ENCODE measurements around the gene NBPF20.
"Not testable (repeated sequence)": the region's sequence is repeated elsewhere in the genome, so short reads cannot be mapped to it uniquely, and the experiment has no call there.

The NBPF20 gene, protein sequence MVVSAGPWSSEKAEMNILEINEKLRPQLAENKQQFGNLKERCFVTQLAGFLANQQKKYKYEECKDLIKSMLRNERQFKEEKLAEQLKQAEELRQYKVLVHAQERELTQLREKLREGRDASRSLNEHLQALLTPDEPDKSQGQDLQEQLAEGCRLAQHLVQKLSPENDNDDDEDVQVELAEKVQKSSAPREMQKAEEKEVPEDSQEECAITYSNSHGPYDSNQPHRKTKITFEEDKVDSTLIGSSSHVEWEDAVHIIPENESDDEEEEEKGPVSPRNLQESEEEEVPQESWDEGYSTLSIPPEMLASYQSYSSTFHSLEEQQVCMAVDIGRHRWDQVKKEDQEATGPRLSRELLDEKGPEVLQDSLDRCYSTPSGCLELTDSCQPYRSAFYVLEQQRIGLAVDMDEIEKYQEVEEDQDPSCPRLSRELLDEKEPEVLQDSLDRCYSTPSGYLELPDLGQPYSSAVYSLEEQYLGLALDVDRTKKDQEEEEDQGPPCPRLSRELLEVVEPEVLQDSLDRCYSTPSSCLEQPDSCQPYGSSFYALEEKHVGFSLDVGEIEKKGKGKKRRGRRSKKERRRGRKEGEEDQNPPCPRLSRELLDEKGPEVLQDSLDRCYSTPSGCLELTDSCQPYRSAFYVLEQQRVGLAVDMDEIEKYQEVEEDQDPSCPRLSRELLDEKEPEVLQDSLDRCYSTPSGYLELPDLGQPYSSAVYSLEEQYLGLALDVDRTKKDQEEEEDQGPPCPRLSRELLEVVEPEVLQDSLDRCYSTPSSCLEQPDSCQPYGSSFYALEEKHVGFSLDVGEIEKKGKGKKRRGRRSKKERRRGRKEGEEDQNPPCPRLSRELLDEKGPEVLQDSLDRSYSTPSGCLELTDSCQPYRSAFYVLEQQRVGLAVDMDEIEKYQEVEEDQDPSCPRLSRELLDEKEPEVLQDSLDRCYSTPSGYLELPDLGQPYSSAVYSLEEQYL (N-terminal part only)

DNA sequence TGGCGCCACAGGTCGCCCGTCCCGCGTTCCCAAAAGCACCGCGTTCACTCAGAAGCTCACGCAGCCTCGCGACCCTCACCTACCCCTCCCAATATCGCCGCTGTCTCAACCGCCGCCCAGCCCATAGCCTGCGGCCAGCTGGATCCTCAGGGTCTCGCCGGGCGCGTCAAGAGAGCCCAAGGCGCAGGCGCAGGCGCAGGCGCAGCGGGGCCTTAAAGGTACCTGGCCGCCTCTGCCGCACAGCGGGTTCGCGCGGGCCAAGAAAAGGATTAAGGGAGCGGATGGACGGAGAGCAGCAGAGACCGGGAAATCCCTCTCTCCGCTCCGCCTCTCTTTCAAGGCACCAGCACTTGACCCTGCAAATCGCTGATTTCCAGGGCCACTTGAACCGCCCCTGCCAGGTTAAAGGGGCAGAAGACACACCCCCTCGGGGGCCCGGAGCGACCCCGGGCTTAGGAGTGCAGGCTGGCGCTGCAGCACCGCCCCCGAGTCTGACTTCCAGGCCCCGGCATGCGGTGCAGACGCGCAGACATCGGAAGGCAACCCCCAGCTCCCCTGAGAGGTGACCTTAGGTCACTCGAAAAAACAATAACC is at the start of gene NBPF20:
TSS of gene NBPF20 (minus strand) at position 168 of the 594 bp plus-strand sequence. CDS start 20,331 bp downstream, outside the sequence.
- peak; percentile 85 for DNase-seq (ENCODE audit: low read depth)

DNA sequence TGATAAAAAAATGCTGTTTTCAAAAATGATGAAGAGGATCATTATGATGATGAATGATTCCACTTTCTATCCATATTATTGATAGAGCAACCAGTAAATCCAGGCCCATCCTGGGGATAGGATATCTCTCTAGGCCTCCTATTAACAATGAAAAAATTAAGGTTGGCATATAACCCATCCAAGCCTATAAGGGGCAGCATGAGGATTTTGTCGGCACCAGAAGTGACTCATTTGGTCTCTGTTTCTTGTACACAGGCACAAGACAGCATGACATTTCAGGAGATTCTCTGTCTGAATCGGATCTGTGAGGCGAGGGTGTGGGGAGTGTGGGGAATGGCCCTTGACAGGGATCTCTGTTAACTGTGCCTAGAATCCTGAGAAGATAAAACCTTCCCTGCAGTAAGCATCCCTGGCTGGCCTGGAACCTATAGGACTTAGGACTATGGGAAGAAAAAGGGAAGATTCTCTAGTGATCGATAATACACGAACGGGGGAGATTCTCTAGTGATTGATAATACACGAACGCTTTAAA is 49.5 kb upstream of the NBPF20 start:
- DNase-seq (ENCODE audit: low read depth): not testable (repeated sequence)

DNA sequence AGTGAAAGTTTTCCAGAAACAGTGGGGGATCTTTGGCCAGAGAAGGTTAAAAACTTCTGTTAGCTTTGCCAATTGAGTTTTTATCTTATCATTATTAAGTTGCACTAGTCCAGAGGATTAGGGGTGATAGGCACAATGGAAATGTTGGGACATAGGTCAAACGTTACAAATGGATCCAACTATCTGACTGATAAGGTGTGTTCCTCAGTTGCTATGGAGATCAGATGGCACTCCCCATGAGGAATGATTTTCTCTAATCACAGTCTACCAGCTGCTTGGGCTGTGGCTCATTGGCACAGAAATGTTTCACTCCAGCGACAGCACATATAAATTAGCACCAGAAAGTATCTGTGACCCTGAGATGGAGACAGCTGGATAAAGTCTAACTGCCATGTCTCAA is 47.3 kb upstream of the NBPF20 start:
- DNase-seq (ENCODE audit: low read depth): not testable (repeated sequence)

DNA sequence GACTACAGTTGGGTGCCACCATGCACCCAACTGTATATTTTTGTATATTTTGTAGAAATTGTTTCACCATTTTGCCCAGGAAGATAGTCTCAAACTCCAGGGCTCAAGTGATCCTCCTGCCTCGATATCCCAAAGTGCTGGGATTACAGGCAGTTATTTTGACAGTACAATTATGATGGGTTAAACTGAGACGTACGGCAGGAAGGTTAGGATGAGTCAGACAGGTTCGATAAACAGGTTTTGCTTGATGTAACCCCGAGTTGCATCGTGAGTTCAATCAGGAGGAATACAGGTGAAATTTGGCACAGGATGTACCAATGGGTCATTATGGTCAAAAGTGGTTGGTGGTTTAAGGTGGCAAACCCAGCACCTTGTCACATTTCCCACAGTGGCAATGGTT is 46.0 kb upstream of the NBPF20 start:
- DNase-seq (ENCODE audit: low read depth): not testable (repeated sequence)

DNA sequence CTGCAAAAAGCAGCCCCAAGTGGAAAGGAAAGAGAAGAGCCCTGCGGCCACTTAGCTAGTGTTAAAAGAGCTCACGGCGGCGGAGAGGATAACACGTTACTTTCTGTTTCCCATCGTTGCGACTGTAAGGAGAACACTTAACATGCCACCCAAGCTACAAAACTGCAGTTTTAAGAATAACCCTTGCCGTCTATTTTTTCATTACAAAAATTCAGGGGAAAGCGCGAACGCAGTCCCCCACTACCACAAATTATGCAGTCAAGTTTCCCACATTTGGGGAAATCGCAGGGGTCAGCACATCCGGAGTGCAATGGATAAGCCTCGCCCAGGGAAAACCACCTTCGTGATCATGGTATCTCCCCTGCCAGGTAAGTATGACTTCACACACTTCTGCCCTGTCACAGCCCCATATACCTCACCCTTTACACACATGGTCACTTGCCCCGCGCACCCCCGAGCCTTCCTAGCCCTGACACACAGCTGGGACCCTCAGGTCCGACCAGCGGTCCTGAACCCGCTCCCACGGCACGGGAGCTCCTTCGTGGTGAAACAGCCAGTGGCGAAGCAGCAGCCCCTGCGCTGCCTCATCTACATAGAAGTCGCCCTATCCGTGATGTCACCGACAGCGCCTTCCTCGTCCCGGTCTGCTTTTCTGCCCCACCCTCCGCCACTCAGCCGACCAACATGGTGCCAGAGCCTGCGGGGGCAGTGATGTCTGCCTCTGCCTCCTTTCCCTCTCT is 40.2 kb upstream of the NBPF20 start:
- DNase-seq (ENCODE audit: low read depth): peak; percentile 99

DNA sequence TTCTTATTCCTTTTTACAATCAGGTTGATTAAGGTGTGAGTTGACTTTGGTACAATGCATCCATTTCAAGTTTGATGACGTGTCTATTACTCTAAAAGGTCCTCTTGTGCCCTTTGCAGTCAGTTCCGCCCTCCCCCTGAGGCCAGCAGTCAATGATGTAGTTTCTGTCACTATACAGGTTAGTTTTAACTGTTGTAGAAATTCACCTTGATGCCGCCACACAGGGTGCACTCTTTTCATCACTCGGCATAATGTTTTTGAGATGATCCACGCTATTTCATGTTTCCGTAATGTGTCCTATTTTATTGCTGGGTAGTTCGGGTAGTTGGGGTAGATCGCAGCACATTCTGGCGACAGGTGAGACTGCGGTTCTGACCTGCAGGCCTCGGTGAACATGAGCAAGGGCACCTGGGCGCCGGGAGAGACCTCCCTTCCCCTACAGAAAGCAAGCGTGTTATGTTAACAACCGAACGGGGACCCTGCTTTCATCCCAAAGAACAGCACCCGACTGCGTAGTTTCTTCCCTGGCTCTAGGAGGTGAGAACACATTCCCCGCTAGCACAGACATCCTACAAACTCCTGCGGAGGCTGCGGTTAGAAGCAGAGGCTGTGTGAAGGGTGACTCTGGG is 39.4 kb upstream of the NBPF20 start:
- DNase-seq (ENCODE audit: low read depth): not testable (repeated sequence)

DNA sequence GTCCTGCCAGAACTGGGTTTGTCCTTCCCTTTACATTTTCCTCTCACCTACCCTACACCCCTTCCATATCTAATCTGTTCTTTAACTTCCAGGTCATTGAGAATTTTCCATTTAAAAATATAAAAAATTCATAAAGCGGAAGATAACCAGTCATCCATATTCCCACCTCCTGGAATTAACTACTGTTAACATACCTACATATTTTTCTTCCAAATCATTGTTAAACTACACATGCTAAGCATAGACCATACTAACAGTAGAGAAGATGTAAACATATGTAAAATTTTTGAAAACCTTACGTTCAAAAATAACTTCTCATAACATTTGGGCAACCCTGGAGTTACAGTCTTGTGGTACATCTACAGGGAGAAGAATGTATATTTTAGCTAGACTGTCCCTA is 38.6 kb upstream of the NBPF20 start:
- DNase-seq (ENCODE audit: low read depth): peak; percentile 63

DNA sequence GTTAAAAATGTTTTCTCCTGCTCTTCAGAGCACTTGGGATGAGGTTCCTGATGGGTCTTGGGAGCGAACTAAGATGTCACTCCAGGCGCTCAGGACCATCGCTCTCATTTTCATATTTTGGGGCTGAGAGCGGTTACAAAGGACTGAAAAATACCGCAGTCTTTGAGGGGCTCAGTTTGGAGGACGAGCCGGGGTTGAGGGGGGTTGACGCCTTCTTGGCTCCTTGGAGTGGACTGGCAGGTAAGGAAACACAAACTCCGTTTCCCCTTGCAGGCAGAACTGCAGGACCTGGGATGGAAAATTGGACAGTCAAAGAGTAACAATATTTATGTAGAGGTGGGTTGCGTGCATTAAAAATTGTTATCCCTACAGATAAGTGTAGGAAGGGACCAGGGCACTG is 35.3 kb upstream of the NBPF20 start:
- not testable (repeated sequence) for DNase-seq (ENCODE audit: low read depth)

DNA sequence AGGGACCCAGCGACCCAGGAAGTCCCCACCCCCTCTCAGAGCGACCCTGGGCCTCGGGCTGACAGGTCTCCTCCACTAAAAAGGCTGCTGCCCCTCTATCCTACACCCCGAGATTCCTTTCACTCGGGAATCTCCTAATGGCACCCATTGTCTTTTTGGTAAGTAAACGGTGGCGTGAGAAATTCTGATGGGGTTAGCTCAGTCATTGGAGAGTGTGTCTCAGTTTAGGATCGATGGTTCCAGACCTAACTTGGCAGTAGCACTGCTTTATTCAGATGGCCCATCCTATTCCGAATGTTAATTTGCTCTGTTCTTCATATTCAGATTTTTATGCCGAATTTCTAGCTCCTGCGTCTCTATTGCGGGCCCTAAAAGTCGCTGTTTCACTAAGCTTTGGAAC is 34.6 kb upstream of the NBPF20 start:
- DNase-seq (ENCODE audit: low read depth): not testable (repeated sequence)

DNA sequence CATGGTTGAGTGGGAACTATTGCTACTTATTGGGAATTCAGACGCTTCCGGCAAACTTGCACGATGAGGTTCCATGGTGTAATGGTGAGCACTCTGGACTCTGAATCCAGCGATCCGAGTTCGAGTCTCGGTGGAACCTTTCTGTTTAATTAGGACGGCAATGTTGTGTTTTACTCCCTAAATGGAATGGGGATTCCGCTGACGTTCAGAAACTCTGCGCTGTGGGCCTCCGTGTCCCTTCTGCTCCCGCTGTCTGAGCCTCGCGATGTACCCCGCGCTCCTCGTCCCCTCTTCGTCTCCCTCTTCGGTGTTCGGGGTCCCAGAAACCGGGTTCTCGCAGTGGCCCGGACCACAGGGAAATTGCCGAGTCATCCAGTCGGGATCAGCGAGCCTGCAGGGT is 34.2 kb upstream of the NBPF20 start:
- not testable (repeated sequence) for DNase-seq (ENCODE audit: low read depth)

DNA sequence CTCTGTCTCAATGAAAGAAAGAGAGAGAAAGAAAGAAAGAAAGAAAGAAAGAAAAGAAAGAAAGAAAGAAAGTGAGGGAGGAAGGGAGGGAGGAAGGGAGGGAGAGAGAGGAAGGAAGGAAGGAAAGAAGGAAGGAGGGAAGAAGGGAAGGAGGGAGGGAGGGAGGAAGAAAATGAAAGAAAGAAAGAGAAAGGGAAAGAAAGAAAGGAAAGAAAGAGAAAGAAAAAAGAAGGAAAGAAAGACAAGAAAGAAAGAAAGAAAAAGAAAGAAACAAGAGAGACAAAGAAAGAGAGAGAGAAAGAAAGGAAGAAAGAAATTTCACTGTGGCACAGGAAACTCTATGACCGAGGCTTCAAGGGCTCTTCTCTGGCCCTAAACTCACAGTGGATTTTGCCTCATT is 33.7 kb upstream of the NBPF20 start:
- not testable (repeated sequence) for DNase-seq (ENCODE audit: low read depth)

DNA sequence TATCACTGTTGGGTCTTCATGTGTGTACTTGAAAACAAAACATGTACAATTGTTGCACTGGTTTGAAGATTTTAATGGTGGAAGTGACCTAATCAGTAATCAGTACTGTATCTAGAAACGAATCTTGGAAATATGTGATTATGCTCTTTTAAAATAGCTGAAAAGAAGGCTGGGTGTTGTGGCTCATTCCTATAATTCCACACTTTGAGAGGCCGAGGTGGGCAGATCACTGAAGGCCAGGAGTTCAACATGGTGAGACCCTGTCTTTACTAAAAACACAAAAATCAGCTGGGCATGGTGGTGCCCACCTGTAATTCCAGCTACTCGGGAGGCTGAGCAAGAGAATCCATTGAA is 29.4 kb upstream of the NBPF20 start:
- DNase-seq (ENCODE audit: low read depth): not testable (repeated sequence)

DNA sequence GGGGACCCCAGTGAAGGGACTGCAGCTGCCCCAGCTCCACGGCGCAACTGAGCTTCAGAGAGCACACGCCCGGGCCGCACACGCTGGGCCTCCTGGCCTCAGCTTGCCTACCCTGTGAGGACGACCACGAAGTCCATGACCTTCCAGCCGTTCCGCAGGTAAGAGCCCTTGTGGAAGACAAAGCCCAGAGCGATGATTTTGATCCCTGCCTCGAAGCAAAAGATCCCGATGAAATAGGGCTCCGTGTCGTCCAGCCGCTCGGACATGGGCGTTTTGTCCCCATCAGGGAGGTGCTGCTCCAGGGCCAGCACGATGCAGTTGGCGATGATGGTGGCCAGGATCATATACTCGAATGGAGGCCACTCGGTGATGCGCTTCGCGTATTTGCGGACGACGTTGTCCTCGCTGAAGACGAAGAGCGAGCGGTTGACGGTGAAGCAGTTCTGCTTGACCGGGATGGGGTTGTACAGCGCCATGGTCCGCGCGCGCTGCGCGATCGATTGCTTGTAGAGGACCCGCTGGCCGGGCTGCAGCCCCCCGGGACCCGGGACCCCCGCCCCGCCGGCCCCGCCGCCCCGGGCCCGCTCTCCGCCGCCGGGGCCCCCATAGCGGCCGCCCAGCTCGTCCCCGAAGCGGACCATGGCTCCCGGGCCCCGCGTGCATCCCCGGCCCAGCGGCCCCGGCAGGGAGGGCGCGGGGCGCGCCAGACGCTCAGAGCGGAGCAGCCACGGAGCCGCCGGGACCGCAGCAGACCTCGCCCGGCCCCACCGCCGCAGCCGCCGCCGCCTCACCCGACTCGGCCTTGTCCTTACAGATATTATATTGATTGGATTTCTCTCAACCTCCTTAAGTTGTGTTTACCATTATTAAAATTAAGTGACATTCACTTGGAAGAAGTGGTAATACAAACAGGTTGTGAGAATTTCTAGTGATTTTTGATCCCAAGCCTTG is 28.7 kb upstream of the NBPF20 start:
- DNase-seq (ENCODE audit: low read depth): not testable (repeated sequence)

DNA sequence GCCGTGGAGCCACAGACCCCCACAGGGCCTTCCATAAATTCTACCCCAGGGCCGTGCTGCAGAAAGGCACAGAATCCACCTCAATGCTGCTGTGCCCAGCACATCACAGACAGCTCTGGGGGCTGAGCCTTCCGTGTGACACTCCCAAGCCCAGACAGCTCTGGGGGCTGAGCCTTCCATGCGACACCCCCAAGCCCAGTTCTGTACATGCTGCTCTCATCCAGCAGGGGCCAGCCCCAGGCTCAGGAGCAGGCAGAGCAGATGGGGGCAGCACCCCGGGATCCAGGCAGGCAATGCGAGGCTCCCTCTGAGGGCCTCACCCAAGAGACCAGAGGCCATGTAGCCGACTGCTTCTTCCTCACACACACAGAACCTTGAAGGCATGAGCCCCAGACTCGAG is 27.1 kb upstream of the NBPF20 start:
- DNase-seq (ENCODE audit: low read depth): not testable (repeated sequence)

DNA sequence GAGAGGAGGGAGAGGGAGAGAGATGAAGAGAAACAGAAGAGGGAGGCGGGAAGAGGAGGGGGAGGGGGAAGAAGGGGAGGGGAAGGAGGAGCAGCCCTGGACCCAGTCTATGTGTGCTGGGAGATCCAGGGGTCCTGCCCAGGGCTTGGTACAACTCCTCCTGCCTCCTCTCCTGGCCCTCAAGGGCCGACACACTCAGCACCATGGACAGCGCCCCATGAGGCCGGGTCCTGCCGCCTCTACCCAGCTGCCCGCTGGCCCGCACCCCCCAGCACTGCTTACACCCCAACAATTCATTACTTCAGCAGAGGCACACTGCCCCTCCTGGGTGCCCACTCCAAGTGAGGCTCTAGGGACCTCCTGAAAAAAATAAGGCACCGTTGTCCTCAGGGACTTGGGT is 26.5 kb upstream of the NBPF20 start:
- DNase-seq (ENCODE audit: low read depth): peak; percentile 9

DNA sequence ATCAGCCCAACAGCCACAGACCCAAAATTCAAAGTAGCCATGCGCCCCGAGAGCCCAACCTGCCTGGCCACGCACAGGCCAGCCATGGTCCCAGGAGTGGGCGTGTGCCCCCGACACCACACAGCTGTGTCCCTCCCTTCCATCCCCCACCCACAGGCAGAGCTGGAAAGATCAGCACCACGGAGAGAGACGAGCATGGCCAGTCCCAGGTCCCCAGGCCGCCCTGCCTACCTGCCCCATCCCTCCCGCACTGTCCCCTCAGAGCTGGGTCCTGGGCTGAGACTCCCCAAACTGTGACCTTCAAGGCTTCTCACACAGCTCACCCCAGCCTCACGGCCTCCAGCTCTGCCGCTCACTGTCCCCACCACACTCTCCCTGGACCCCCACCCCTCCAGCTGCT is 19.8 kb upstream of the NBPF20 start:
- DNase-seq (ENCODE audit: low read depth): not testable (repeated sequence)

DNA sequence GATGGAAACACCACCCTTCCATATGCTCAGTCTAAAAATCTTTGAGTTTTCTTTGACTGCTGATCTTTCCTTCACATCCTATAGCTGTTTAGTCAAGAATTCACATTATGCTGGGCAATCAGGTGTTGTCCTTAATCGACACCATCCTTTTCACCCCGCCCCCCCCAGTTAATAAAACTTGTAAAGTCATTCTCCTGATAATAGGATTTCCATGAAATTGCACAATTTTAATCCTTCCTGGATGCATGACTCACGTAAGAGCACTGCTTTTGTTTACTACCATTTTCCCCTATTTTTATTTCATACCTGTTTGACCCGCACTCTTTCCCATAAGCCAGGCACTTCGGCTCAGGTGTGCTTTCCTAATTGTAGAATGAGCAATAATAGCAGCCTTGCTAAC is 16.9 kb upstream of the NBPF20 start:
- DNase-seq (ENCODE audit: low read depth): not testable (repeated sequence)

DNA sequence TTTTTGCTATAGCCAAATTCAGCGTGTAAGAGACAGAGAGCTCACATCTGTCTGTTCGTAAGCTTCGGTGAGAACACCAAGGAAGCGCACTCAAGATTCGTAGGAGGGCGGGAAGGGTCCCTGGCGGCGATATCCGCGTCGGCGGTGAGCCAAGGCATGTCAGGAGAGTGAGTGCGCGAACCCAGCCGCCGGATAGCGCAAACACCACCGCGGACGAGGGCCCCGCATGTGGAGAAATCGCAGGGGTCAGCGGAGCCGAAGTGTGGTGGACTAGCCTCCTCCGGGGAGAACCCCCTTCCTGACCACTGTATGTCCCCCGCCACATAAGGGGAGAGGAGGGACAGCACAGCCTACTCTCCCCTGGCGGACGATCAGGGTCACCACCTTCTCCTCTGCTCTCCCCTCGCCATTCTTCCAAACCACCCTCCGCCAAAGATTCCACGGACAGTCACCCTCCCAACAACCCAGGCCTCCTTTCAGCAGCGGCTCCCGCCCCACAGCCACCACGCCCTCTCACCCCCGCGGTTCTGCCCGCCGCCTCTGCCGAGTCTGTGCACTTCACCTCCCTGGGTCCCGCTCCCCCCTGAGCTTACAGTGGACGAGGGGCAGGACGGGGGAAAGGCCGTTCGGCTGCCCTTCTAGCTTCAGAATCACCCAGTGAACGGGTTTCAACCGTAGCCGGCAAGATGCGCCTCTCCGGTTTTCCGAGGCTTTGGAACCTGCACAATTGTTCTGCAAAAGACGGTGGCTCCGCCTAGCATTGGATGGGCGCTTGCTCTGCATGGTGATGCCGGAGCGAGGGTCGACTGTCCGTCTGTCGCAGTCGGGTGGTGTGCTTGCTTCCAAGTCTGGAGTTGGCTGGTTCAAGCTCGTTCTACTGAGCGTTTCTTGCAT is 6.2 kb upstream of the NBPF20 start:
- DNase-seq (ENCODE audit: low read depth): not testable (repeated sequence)

DNA sequence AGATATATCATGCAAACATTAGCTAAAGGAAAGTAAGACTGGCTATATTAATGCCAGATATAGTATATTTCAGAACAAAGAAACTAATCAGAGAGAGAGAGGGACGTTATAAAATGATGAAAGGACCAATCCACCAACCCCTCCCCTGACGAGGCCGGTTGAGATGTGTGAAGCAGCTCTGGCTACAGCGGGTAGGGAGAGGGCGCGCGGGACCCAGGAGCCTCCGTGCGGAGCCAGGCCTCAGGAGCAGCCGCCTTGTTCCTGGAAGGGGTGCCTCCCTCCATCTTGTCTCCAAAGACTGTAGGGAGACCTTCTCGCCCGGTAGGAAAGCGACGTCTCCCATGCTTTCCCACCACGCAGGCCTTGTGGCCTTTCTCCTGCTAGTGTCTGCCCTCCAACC is 5.4 kb upstream of the NBPF20 start:
- DNase-seq (ENCODE audit: low read depth): not testable (repeated sequence)
